ENCODE measurements around the gene ST6GALNAC2.
A peak's percentile ranks its signal among the peaks of the same experiment; 100 is the strongest.
"Not testable (repeated sequence)": the region's sequence is repeated elsewhere in the genome, so short reads cannot be mapped to it uniquely, and the experiment has no call there.

ST6GALNAC2 gene

DNA sequence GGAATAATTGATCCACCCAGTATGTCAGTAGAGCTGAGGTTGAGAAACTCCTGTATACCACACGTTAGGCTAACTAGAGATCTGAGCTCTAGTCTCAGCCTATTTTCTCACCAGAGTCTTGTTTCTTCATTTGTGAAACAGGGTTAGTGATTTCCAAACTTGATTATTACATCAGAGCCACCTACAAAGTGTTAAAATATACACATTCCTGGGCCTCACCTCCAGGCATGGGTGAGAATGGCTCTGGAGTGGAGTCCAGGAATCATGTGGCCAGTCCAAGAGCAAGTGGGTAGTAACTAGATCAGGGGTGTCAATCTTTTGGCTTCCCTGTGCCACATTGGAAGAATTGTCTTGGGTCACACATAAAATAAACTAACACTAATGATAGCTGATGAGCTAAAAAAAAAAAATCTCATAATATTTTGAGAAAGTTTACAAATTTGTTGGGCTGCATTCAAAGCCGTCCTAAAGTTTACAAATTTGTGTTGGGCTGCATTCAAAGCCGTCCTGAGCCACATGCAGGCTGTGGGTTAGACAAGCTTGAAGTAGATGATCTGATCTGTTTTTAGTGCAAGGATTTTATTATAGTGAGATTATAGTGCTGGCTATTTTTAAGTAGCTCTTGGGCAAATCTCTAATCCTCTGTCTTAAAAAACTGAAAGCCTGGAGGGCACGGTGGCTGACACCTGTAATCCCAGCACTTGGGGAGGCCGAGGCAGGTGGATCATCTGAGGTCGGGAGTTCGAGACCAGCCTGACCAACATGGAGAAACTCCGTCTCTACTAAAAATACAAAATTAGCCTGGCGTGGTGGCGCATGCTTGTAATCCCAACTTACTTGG is 25.4 kb downstream of the ST6GALNAC2 start:
- Histone ChIP-seq H3K36me3 (ENCODE audit: control insufficient read depth in 1 of 2, insufficient read depth in 2 of 2, low read length in 2 of 2) (peaks cover 15 to 25% of the 10 kb centered on the region in 2 experiments), H3K9me3 (ENCODE audit: insufficient read depth, low read depth, low read length) (no peaks in the 10 kb centered on the region), H2BK120ac (ENCODE audit: insufficient read depth, low read length, poor library complexity) (no peak overlapping the region), H3K4me1 (ENCODE audit: control insufficient read depth in 1 of 2, insufficient read depth in 2 of 2, low read length in 2 of 2) (peaks cover 0 to 3% of the 10 kb centered on the region in 2 experiments), H2BK12ac (ENCODE audit: low read length) (no peak overlapping the region), H3K14ac (ENCODE audit: low read length) (no peak overlapping the region), H2BK5ac (ENCODE audit: low read depth, low read length, poor library complexity) (no peak overlapping the region), H2AFZ (ENCODE audit: insufficient read depth, low read length, poor library complexity) (no peak overlapping the region), H3K27me3 (ENCODE audit: insufficient read depth, low read length) (no peaks in the 10 kb centered on the region), H3K18ac (ENCODE audit: low read length) (no peak overlapping the region), H3K27ac (ENCODE audit: low read depth, low read length) (no peak overlapping the region), H3K4me3 (ENCODE audit: low read depth, low read length) (no peak overlapping the region), H2AK5ac (ENCODE audit: low read length) (no peak overlapping the region), H3K79me2 (ENCODE audit: control insufficient read depth, insufficient read depth, low read length, poor library complexity) (peaks cover 13% of the 10 kb centered on the region), H3K4ac (ENCODE audit: low read depth, low read length) (peak overlapping the region; percentile 72), H3K9ac (ENCODE audit: low read length) (no peak overlapping the region), H4K91ac (ENCODE audit: low read depth, low read length) (no peak overlapping the region), H3K23ac (ENCODE audit: low read length) (no peak overlapping the region), H3K4me2 (ENCODE audit: low read length) (no peak overlapping the region), H4K12ac (ENCODE audit: low read depth, low read length) (no peak overlapping the region), H3K79me1 (ENCODE audit: low read length) (peaks cover 18% of the 10 kb centered on the region), H4K8ac (ENCODE audit: low read depth, low read length) (no peak overlapping the region)
- DNase-seq = no peak
- no CpG with 5 or more reads among the region's 10 CpGs for WGBS (ENCODE audit: extremely low coverage, insufficient coverage, insufficient read length)

GRCh38 chr17:76559460-76559859 is 26.2 kb downstream of the ST6GALNAC2 start:
- H4K12ac ChIP-seq (ENCODE audit: low read depth, low read length); H2AFZ ChIP-seq (ENCODE audit: insufficient read depth, low read length, poor library complexity); H3K27ac ChIP-seq (ENCODE audit: low read depth, low read length); H4K91ac ChIP-seq (ENCODE audit: low read depth, low read length); H3K4me3 ChIP-seq (ENCODE audit: low read depth, low read length); H3K14ac ChIP-seq (ENCODE audit: low read length); H3K9me3 ChIP-seq (ENCODE audit: insufficient read depth, low read depth, low read length); H2BK12ac ChIP-seq (ENCODE audit: low read length); H3K18ac ChIP-seq (ENCODE audit: low read length); H3K23ac ChIP-seq (ENCODE audit: low read length); H2BK120ac ChIP-seq (ENCODE audit: insufficient read depth, low read length, poor library complexity); H3K9ac ChIP-seq (ENCODE audit: low read length); H2AK5ac ChIP-seq (ENCODE audit: low read length); H3K27me3 ChIP-seq (ENCODE audit: insufficient read depth, low read length); H2BK5ac ChIP-seq (ENCODE audit: low read depth, low read length, poor library complexity); H3K4me1 ChIP-seq (ENCODE audit: control insufficient read depth in 1 of 2, insufficient read depth in 2 of 2, low read length in 2 of 2); H4K8ac ChIP-seq (ENCODE audit: low read depth, low read length); DNase-seq: not testable (repeated sequence)
- peaks cover 13% of the 10 kb centered on the region for H3K79me2 ChIP-seq (ENCODE audit: control insufficient read depth, insufficient read depth, low read length, poor library complexity)
- H3K4ac ChIP-seq (ENCODE audit: low read depth, low read length) = peak overlapping the region; percentile 19
- H3K4me2 ChIP-seq (ENCODE audit: low read length) = peak overlapping the region; percentile 20
- H3K79me1 ChIP-seq (ENCODE audit: low read length) = peaks cover 18% of the 10 kb centered on the region
- H3K36me3 ChIP-seq (ENCODE audit: control insufficient read depth in 1 of 2, insufficient read depth in 2 of 2, low read length in 2 of 2) = peaks cover 14 to 20% of the 10 kb centered on the region in 2 experiments
- no CpG with 5 or more reads among the region's 7 CpGs for WGBS (ENCODE audit: extremely low coverage, insufficient coverage, insufficient read length)

- Histone ChIP-seq H2AK5ac (ENCODE audit: low read length) (peak overlapping the region; percentile 98), H2BK12ac (ENCODE audit: low read length) (no peak overlapping the region), H3K14ac (ENCODE audit: low read length) (peak overlapping the region; percentile 97), H4K91ac (ENCODE audit: low read depth, low read length) (peak overlapping the region; percentile 91), H3K36me3 (ENCODE audit: control insufficient read depth in 1 of 2, insufficient read depth in 2 of 2, low read length in 2 of 2) (peaks cover 11 to 20% of the 10 kb centered on the region in 2 experiments), H3K27ac (ENCODE audit: low read depth, low read length) (no peak overlapping the region), H3K9me3 (ENCODE audit: insufficient read depth, low read depth, low read length) (no peaks in the 10 kb centered on the region), H3K18ac (ENCODE audit: low read length) (peak overlapping the region; percentile 88), H3K4me3 (ENCODE audit: low read depth, low read length) (peak overlapping the region; percentile 84), H4K8ac (ENCODE audit: low read depth, low read length) (peak overlapping the region; percentile 95), H3K27me3 (ENCODE audit: insufficient read depth, low read length) (no peaks in the 10 kb centered on the region), H3K79me1 (ENCODE audit: low read length) (peaks cover 24% of the 10 kb centered on the region), H4K12ac (ENCODE audit: low read depth, low read length) (peak overlapping the region; percentile 87), H3K23ac (ENCODE audit: low read length) (no peak overlapping the region), H2AFZ (ENCODE audit: insufficient read depth, low read length, poor library complexity) (peak overlapping the region; percentile 82), H3K4me2 (ENCODE audit: low read length) (peak overlapping the region; percentile 96), H3K4ac (ENCODE audit: low read depth, low read length) (peak overlapping the region; percentile 99), H2BK5ac (ENCODE audit: low read depth, low read length, poor library complexity) (peak overlapping the region; percentile 86), H3K79me2 (ENCODE audit: control insufficient read depth, insufficient read depth, low read length, poor library complexity) (peaks cover 13% of the 10 kb centered on the region), H3K9ac (ENCODE audit: low read length) (peak overlapping the region; percentile 95), H2BK120ac (ENCODE audit: insufficient read depth, low read length, poor library complexity) (peak overlapping the region; percentile 96), H3K4me1 (ENCODE audit: control insufficient read depth in 1 of 2, insufficient read depth in 2 of 2, low read length in 2 of 2) (peaks cover 2 to 3% of the 10 kb centered on the region in 2 experiments)
- WGBS (ENCODE audit: extremely low coverage, insufficient coverage, insufficient read length) = no CpG with 5 or more reads among the region's 14 CpGs
- DNase-seq = peak in 1 of 2 donors; percentile 29
These were observed 27.2 kb downstream of the ST6GALNAC2 start for GRCh38 chr17:76558198-76559095.
